H1 (cell line): ENCODE data around the gene CARF. TPM values are rescaled to one million over a fixed set of nuclear protein-coding genes. Genes with fewer than 3 reads are reported as not detected.

Experiments
- CTCF ChIA-PET: fragments of 300-600 bp; sonication (Branson Sonifier 250); formaldehyde crosslinking; loops from one replicate; lab custom pipeline; 2021; ENCODE audit not compliant: partially characterized antibody; lab: Charles Lee
- POLR2A ChIA-PET: fragments of 300-600 bp; sonication (Branson Sonifier 250); formaldehyde crosslinking; loops from one replicate; lab custom pipeline; 2021; ENCODE audit warnings: inconsistent platforms; ENCODE audit not compliant: partially characterized antibody; lab: Charles Lee
- DNase-seq, 2 experiments: peaks; one replicate each; pipeline versions ENCODE4 v3.0.0 to v3.0.0-alpha.2; 2010 to 2022; ENCODE audit warnings: low spot score in 2 of 2, low read depth in 1 of 2, mixed read lengths in 1 of 2
- FAIRE-seq: peaks from 2 replicates; lab custom pipeline; 2011; peaks lifted over from hg19 to GRCh38; lab: Jason Lieb, UNC
- H2AFZ ChIP-seq: 2 replicates; pipeline ENCODE4 v1.8.1; 2012; ENCODE audit warnings: low read length, inconsistent platforms
- H2AK5ac ChIP-seq: 2 replicates; pipeline ENCODE4 v1.6.1; 2013; ENCODE audit warnings: low read depth, low read length
- H2BK120ac ChIP-seq: replicated peaks from 2 replicates; pipeline ENCODE3; 2013; ENCODE audit warnings: low read depth, low read length, inconsistent platforms
- H2BK12ac ChIP-seq: 2 replicates; pipeline ENCODE4 v1.6.1; 2013; ENCODE audit warnings: low read depth, low read length
- H2BK15ac ChIP-seq: 2 replicates; pipeline ENCODE4 v1.6.1; 2013; ENCODE audit warnings: low read length
- H2BK20ac ChIP-seq: 2 replicates; pipeline ENCODE4 v1.6.1; 2013; ENCODE audit warnings: low read length
- H2BK5ac ChIP-seq: 2 replicates; pipeline ENCODE4 v1.6.1; 2013; ENCODE audit warnings: low read depth, low read length
- H3K14ac ChIP-seq: 2 replicates; pipeline ENCODE4 v1.6.1; 2013; ENCODE audit warnings: inconsistent platforms; ENCODE audit not compliant: insufficient read length
- H3K18ac ChIP-seq: 2 replicates; pipeline ENCODE4 v1.6.1; 2013; ENCODE audit warnings: low read length; ENCODE audit errors: extremely low read depth
- H3K23ac ChIP-seq: 2 replicates; pipeline ENCODE4 v1.6.1; 2013; ENCODE audit warnings: inconsistent platforms; ENCODE audit not compliant: insufficient read length
- H3K23me2 ChIP-seq: 2 replicates; pipeline ENCODE4 v1.6.1; 2013; ENCODE audit warnings: low read depth, low read length
- H3K27ac ChIP-seq: 2 replicates; pipeline ENCODE4 v1.6.1; 2011; ENCODE audit warnings: low read depth, low read length, inconsistent platforms
- H3K27me3 ChIP-seq, 4 experiments: replicated peaks in 1 of 4; 1 replicate in 1 of 4; 2 replicates in 3 of 4; pipeline versions ENCODE4 v1.6.1 to v1.8.1; 2011 to 2013; ENCODE audit warnings: low read length in 3 of 4, mild to moderate bottlenecking in 3 of 4, inconsistent platforms in 2 of 4, mixed read lengths in 2 of 4, moderate library complexity in 1 of 4; ENCODE audit not compliant: control insufficient read depth in 3 of 4, insufficient read depth in 3 of 4; ENCODE audit errors: extremely low read depth in 1 of 4
- H3K36me3 ChIP-seq, 4 experiments: 2 replicates each; pipeline versions ENCODE4 v1.6.1 to v1.8.1; 2011 to 2013; ENCODE audit warnings: mild to moderate bottlenecking in 4 of 4, low read length in 3 of 4, moderate library complexity in 2 of 4, control low read depth in 1 of 4, inconsistent platforms in 1 of 4; ENCODE audit not compliant: insufficient read depth in 4 of 4, control insufficient read depth in 2 of 4
- H3K4ac ChIP-seq: replicated peaks from 2 replicates; pipeline ENCODE3; 2013; ENCODE audit warnings: low read length, low read depth, mixed read lengths, inconsistent platforms; ENCODE audit not compliant: insufficient read length
- H3K4me1 ChIP-seq, 4 experiments: replicated peaks in 1 of 4; 1 replicate in 1 of 4; 2 replicates in 3 of 4; pipeline versions ENCODE4 v1.6.1 to v1.8.1; 2011 to 2013; ENCODE audit warnings: low read length in 3 of 4, inconsistent platforms in 2 of 4, mixed read lengths in 1 of 4; ENCODE audit not compliant: insufficient read depth in 4 of 4, control insufficient read depth in 3 of 4
- H3K4me2 ChIP-seq, 2 experiments: 2 replicates each; pipeline versions ENCODE4 v1.6.1 to v1.8.1; 2011 to 2013; ENCODE audit warnings: low read depth in 2 of 2, low read length in 2 of 2, control low read depth in 1 of 2, inconsistent platforms in 1 of 2, mild to moderate bottlenecking in 1 of 2; ENCODE audit not compliant: insufficient read depth in 1 of 2
- H3K4me3 ChIP-seq, 4 experiments: fragments of 200-600, 300-600 bp in 1 of 4; sonication (generic), shearing (Covaris generic), sonication (Bioruptor Twin) in 1 of 4; 2 replicates each; pipeline versions ENCODE4 v1.5.1 to v1.8.1; 2011 to 2016; ENCODE audit warnings: low read length in 4 of 4, low read depth in 3 of 4, control low read depth in 2 of 4, inconsistent platforms in 2 of 4, mild to moderate bottlenecking in 2 of 4, mixed read lengths in 1 of 4, moderate library complexity in 1 of 4; ENCODE audit not compliant: insufficient read depth in 2 of 4; ENCODE audit errors: extremely low read depth in 1 of 4
- H3K56ac ChIP-seq: replicated peaks from 2 replicates; pipeline ENCODE3; 2013; ENCODE audit warnings: low read depth, mild to moderate bottlenecking, mixed read lengths, low read length, inconsistent platforms; ENCODE audit not compliant: insufficient read length
- H3K79me1 ChIP-seq: 2 replicates; pipeline ENCODE4 v1.6.1; 2013; ENCODE audit warnings: low read depth, low read length, control low read depth
- H3K79me2 ChIP-seq, 2 experiments: 2 replicates each; pipeline versions ENCODE4 v1.6.1 to v1.8.1; 2012 to 2013; ENCODE audit warnings: low read length in 2 of 2, mild to moderate bottlenecking in 2 of 2, inconsistent platforms in 1 of 2; ENCODE audit not compliant: insufficient read depth in 2 of 2, control insufficient read depth in 1 of 2
- H3K9ac ChIP-seq, 4 experiments: replicated peaks in 1 of 4; 1 replicate in 1 of 4; 2 replicates in 3 of 4; pipeline versions ENCODE4 v1.6.1 to v1.8.1; 2011 to 2013; ENCODE audit warnings: low read depth in 3 of 4, low read length in 3 of 4, control low read depth in 2 of 4, mild to moderate bottlenecking in 2 of 4, moderate library complexity in 2 of 4, inconsistent platforms in 1 of 4; ENCODE audit errors: extremely low read depth in 1 of 4
- H3K9me3 ChIP-seq, 2 experiments: 2 replicates each; pipeline versions ENCODE4 v1.6.1 to v1.8.1; 2012 to 2013; ENCODE audit warnings: mild to moderate bottlenecking in 2 of 2, moderate library complexity in 2 of 2, control low read depth in 1 of 2, inconsistent platforms in 1 of 2, low read depth in 1 of 2, low read length in 1 of 2, mixed read lengths in 1 of 2; ENCODE audit not compliant: insufficient read depth in 2 of 2
- H4K20me1 ChIP-seq, 2 experiments: replicated peaks in 1 of 2; 2 replicates each; pipeline versions ENCODE3 to v1.8.1; 2011 to 2013; ENCODE audit warnings: inconsistent platforms in 2 of 2, low read length in 2 of 2, mild to moderate bottlenecking in 1 of 2; ENCODE audit not compliant: insufficient read depth in 2 of 2, control insufficient read depth in 1 of 2
- H4K5ac ChIP-seq: 2 replicates; pipeline ENCODE4 v1.6.1; 2013; ENCODE audit warnings: low read length, low read depth, mixed read lengths, inconsistent platforms; ENCODE audit not compliant: insufficient read length
- H4K8ac ChIP-seq: 2 replicates; pipeline ENCODE4 v1.8.0; 2013; ENCODE audit warnings: mild to moderate bottlenecking, moderate library complexity, low read length, inconsistent platforms; ENCODE audit not compliant: insufficient read depth; ENCODE audit errors: extremely low read depth
- H4K91ac ChIP-seq: replicated peaks from 2 replicates; pipeline ENCODE3; 2013; ENCODE audit warnings: low read length, mixed read lengths, inconsistent platforms; ENCODE audit not compliant: insufficient read length
- CEBPB ChIP-seq: IDR thresholded peaks from 2 replicates; pipeline ENCODE4 v1.6.1; 2012; ENCODE audit warnings: low read depth, low read length
- POLR2AphosphoS5 ChIP-seq: IDR thresholded peaks from 2 replicates; pipeline ENCODE4 v1.6.1; 2011; ENCODE audit warnings: low read depth, low read length
- WGBS, 2 experiments: shearing (Covaris generic) in 1 of 2; methylation state at CpG; one replicate each; pipeline versions ENCODE4 v1.1.6 to v1.1.7; 2013 to 2015; ENCODE audit warnings: low lambda C conversion rate in 2 of 2, mixed read lengths in 2 of 2, inconsistent platforms in 1 of 2, low coverage in 1 of 2, missing lambda C conversion rate in 1 of 2; ENCODE audit not compliant: insufficient replicate concordance in 2 of 2, insufficient coverage in 1 of 2, insufficient read length in 1 of 2; ENCODE audit errors: extremely low coverage in 1 of 2, missing lambda C conversion rate in 1 of 2; 5-methylcytosine and 5-hydroxymethylcytosine counted together
- polyA plus RNA-seq, 7 experiments: library from polyadenylated mRNA; depleted of rRNA in 3 of 7; stranded (reverse) in 5 of 7; unstranded in 2 of 7; fragments of >200 nt in 5 of 7; fragments of 200-250 nt in 2 of 7; gene quantifications; 1 replicate in 5 of 7; 2 replicates in 1 of 7; 4 replicates in 1 of 7; pipeline versions ENCODE4 v1.2.1 to v1.2.3, GENCODE V29; 2011 to 2013; ENCODE audit warnings: missing spikeins in 2 of 7, mixed read lengths in 2 of 7
- total RNA-seq: library from RNA; stranded (reverse); fragmentation: NEBNext Ultra II Directional; extraction: Animal tissue kit (Norgen Biotek cat#: 25700); gene quantifications from 2 replicates; pipeline ENCODE4 v1.2.1, GENCODE V29; 2021

The CARF gene
- total and polyA plus RNA-seq, 2 of the 8 experiments (the other 6 are each of a cell fraction or from before 2014, with no cell fraction given) = 2.0 to 2.6 TPM

GRCh38 chr2:202963712-202964111 is 51.6 kb downstream of the CARF start:
- Histone ChIP-seq H3K9ac (no peak overlapping the region), H3K14ac (no peak overlapping the region), H3K18ac (no peak overlapping the region), H2BK120ac (no peak overlapping the region), H3K4me1 (peaks cover 0 to 3% (median under 1%) of the 10 kb centered on the region in 4 experiments; a peak in 2 of 7 replicates), H3K23ac (no peak overlapping the region), H3K27me3 (no peaks in the 10 kb centered on the region), H4K20me1 (no peaks in the 10 kb centered on the region), H3K9me3 (no peaks in the 10 kb centered on the region), H2BK15ac (no peak overlapping the region), H3K4ac (no peak overlapping the region), H3K56ac (no peak overlapping the region), H3K27ac (no peak overlapping the region), H3K4me2 (no peak overlapping the region), H2BK20ac (no peak overlapping the region), H4K91ac (no peak overlapping the region), H2BK5ac (no peak overlapping the region), H4K8ac (no peak overlapping the region), H3K36me3 (no peaks in the 10 kb centered on the region), H3K23me2 (no peaks in the 10 kb centered on the region), H2AFZ (no peak overlapping the region), H3K4me3 (no peak overlapping the region), H4K5ac (no peak overlapping the region), H3K79me1 (no peaks in the 10 kb centered on the region), H2AK5ac (no peak overlapping the region), H3K79me2 (no peaks in the 10 kb centered on the region), H2BK12ac (no peak overlapping the region)
- FAIRE-seq (no peak), DNase-seq (no peak)
- POLR2A ChIA-PET = interaction anchor here (0.6 kb wide), 1 partner anchor 95 kb away, joined by 4 read pairs; no protein-coding TSS in a partner anchor
- 91% methylated on average over 4 of the region's 4 CpGs; no CpG with 5 or more reads in 1 of the 2 experiments for WGBS, 2 experiments
- no peak for TF ChIP-seq CEBPB
- 0 out of 2 replicates have a peak, but pooled peaks have one; percentile 35 for TF ChIP-seq POLR2AphosphoS5
- CTCF ChIA-PET = interaction anchor here (1.1 to 1.2 kb wide), 2 partner anchors 50 to 131 kb away, joined by 3 read pairs; no protein-coding TSS in a partner anchor
